ENCODE measurements around the gene DNASE1L3.

Gene DNASE1L3

DNA sequence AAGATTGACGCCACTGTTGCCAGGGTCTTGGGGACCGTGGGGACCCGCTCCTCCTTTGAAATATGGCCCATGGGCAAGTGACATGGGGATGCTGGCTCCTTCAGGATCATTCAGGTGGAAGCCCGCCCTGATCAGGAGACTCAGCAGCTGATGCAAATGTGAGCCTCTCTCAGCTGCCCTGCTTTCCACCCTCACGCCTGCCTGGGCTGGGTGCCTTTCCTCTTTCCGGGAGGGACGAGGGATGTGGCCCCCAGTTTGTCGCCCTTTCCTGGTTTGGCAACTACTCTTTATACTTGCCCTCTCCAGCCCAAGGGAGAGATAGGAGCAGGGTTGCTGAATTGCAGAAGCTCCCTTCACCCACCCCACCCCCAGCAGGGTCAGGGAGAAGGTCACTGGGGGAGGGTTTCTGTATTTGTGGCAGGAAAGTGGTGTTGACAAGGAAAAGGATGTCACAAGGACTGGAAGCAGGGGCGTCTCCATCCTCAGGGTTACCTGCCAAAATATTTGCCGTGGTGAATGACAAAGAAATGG, 21.8 kb downstream of the DNASE1L3 start:
- Histone ChIP-seq H3K4me3 (ENCODE audit: low read length) (no peak overlapping the region), H3K27me3 (ENCODE audit: control insufficient read depth, insufficient read depth, low read length) (no peaks in the 10 kb centered on the region), H3K27ac (ENCODE audit: low read length) (no peak overlapping the region), H3K4me1 (ENCODE audit: control insufficient read depth, insufficient read depth, low read length) (no peaks in the 10 kb centered on the region), H3K36me3 (ENCODE audit: control insufficient read depth, insufficient read depth, low read length) (no peaks in the 10 kb centered on the region), H3K9me3 (ENCODE audit: control insufficient read depth, insufficient read depth, low read length) (no peaks in the 10 kb centered on the region)
- DNase-seq (ENCODE audit: low read depth, low spot score): no peak
- WGBS (ENCODE audit: insufficient coverage, insufficient read length): no CpG with 5 or more reads among the region's 10 CpGs

DNA sequence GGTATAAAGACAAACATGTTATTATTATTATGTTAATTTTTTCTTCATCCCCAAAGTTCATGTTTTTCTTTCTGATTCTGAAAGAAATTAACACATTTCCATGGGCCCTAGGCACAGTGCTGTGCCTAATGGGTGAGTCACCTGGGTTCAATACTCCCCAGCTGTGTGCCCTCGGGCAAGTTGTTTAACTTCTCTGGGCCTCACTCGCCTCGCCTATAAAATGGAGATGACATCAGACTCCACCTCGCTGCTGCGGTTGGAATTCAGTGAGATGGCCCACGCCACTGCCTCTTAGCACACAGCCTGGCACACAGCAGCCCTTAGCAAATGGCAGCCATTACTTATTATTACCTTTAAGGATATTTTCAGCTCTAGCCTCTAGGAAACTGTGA, 22.6 kb downstream of the DNASE1L3 start:
- Histone ChIP-seq H3K36me3 (ENCODE audit: control insufficient read depth, insufficient read depth, low read length) (no peaks in the 10 kb centered on the region), H3K27ac (ENCODE audit: low read length) (no peak overlapping the region)
- no peak for DNase-seq (ENCODE audit: low read depth, low spot score)

DNA sequence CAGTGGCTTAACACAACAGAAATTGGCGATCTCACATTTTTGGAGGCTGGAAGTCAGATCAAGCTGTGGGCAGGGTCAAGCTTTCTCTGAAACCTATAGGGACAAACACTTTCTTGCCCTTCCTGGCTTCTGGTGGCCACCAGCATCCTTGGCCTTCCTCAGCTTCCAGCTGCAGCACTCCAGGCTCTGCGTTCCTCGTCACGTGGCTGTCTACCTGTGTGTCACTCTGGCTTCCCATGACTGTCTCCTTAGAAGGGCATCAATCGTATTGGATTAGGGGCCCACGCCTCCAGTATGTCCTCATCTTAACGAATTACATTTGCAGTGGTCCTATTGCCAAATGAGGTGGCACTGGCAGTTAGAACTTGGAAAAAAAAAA, 25.8 kb downstream of the DNASE1L3 start:
- Histone ChIP-seq H3K9me3 (ENCODE audit: control insufficient read depth, insufficient read depth, low read length) (no peaks in the 10 kb centered on the region), H3K27ac (ENCODE audit: low read length) (no peak overlapping the region)
- WGBS (ENCODE audit: insufficient coverage, insufficient read length): no CpG with 5 or more reads among the region's 7 CpGs

More for the DNA sequence above, 22.6 kb downstream of the DNASE1L3 start:
- no peak overlapping the region for H3K4me3 ChIP-seq (ENCODE audit: low read length)
- no CpG with 5 or more reads among the region's 6 CpGs for WGBS (ENCODE audit: insufficient coverage, insufficient read length)
- H3K4me1 ChIP-seq (ENCODE audit: control insufficient read depth, insufficient read depth, low read length): no peaks in the 10 kb centered on the region
- no peaks in the 10 kb centered on the region for H3K27me3 ChIP-seq (ENCODE audit: control insufficient read depth, insufficient read depth, low read length)
- H3K9me3 ChIP-seq (ENCODE audit: control insufficient read depth, insufficient read depth, low read length): no peaks in the 10 kb centered on the region

DNA sequence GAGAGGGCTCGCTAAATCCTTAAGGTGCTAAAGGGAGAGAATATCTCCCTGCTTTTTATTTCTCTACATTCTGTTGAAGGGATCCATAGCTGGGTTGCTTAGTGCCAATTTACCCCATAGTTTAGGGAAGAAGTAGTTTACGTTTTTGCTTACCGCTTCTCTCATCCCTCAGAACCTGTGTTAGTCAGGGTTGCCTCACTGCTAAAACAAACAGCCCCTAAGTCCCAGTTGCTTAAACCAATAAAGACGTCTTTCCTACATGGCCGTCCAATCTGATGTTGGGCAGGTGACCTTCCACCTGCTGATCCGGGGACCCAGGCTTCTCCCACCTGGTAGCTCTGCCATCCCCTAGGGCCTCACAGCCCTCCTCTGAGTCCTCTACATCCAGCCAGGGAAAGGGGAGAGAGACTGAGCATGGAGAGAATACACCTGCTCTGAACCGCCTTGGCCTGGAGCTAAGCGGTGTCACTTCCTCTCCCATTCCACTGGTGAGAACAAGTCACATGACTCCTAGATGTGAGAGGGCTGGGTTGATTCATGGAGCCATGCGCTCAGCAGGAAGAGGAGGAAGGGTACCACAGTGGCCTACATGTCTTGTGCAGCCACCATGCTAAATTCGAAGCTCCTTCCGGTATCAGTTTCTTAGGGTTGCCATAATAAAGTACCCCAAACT, 26.3 kb downstream of the DNASE1L3 start:
- H3K27ac ChIP-seq (ENCODE audit: low read length): no peak overlapping the region
- whole genome bisulfite sequencing (ENCODE audit: insufficient coverage, insufficient read length): no CpG with 5 or more reads among the region's 11 CpGs
- no peak overlapping the region for H3K4me3 ChIP-seq (ENCODE audit: low read length)

More for the DNA sequence above, 25.8 kb downstream of the DNASE1L3 start:
- H3K36me3 ChIP-seq (ENCODE audit: control insufficient read depth, insufficient read depth, low read length): no peaks in the 10 kb centered on the region
- DNase-seq (ENCODE audit: low read depth, low spot score): no peak
- no peak overlapping the region for H3K4me3 ChIP-seq (ENCODE audit: low read length)
- H3K4me1 ChIP-seq (ENCODE audit: control insufficient read depth, insufficient read depth, low read length): no peaks in the 10 kb centered on the region
- H3K27me3 ChIP-seq (ENCODE audit: control insufficient read depth, insufficient read depth, low read length): no peaks in the 10 kb centered on the region

DNA sequence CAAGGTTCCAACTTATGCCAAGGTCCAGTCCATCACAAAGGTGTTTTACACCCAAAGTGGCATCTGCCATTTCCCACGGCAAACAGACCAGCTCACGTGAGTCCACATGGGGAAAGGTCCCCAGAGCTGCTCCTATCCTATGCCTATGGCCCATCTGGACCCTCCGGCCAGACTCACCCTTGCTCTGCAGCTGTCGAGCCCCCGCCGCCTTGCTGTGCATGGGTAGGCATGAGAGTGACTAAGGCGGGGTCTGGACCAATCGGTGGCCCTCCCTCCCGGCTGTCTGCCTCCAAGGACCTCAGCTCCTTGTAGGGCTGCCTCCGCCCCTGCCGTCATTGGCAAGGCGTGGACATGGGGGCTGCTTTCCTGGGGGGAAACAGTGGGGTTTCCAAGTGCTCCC, 26.9 kb downstream of the DNASE1L3 start:
- Histone ChIP-seq H3K4me3 (ENCODE audit: low read length) (no peak overlapping the region), H3K36me3 (ENCODE audit: control insufficient read depth, insufficient read depth, low read length) (no peaks in the 10 kb centered on the region), H3K27ac (ENCODE audit: low read length) (no peak overlapping the region), H3K27me3 (ENCODE audit: control insufficient read depth, insufficient read depth, low read length) (no peaks in the 10 kb centered on the region), H3K4me1 (ENCODE audit: control insufficient read depth, insufficient read depth, low read length) (no peaks in the 10 kb centered on the region), H3K9me3 (ENCODE audit: control insufficient read depth, insufficient read depth, low read length) (no peaks in the 10 kb centered on the region)
- WGBS (ENCODE audit: insufficient coverage, insufficient read length): no CpG with 5 or more reads among the region's 12 CpGs
- DNase-seq (ENCODE audit: low read depth, low spot score): no peak

More for the DNA sequence above, 26.3 kb downstream of the DNASE1L3 start:
- H3K36me3 ChIP-seq (ENCODE audit: control insufficient read depth, insufficient read depth, low read length): no peaks in the 10 kb centered on the region
- no peaks in the 10 kb centered on the region for H3K27me3 ChIP-seq (ENCODE audit: control insufficient read depth, insufficient read depth, low read length)
- no peak for DNase-seq (ENCODE audit: low read depth, low spot score)
- H3K9me3 ChIP-seq (ENCODE audit: control insufficient read depth, insufficient read depth, low read length): no peaks in the 10 kb centered on the region
- H3K4me1 ChIP-seq (ENCODE audit: control insufficient read depth, insufficient read depth, low read length): no peaks in the 10 kb centered on the region

DNA sequence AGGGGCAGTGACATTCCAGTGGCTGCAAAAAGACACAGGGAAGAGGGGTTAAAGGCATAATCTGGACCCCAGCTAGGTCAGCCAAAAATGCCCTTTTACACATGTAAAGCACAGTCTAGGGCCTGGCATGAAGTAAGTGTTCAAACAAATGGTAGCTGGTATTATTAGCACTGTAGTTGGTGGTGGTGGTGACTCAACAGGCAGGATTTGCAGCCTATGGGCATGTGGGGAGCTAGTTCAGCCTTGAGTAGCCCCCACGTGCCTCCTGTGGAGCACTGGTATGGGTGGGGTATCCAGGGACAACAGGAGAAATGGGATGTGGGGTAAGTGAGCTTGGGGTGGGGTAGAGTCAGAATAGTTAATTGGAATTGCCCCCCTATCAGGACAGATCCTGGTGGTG, 27.6 kb downstream of the DNASE1L3 start:
- Histone ChIP-seq H3K27me3 (ENCODE audit: control insufficient read depth, insufficient read depth, low read length) (no peaks in the 10 kb centered on the region), H3K4me3 (ENCODE audit: low read length) (no peak overlapping the region), H3K27ac (ENCODE audit: low read length) (no peak overlapping the region), H3K4me1 (ENCODE audit: control insufficient read depth, insufficient read depth, low read length) (no peaks in the 10 kb centered on the region), H3K9me3 (ENCODE audit: control insufficient read depth, insufficient read depth, low read length) (no peaks in the 10 kb centered on the region), H3K36me3 (ENCODE audit: control insufficient read depth, insufficient read depth, low read length) (no peaks in the 10 kb centered on the region)
- no peak for DNase-seq (ENCODE audit: low read depth, low spot score)
- WGBS (ENCODE audit: insufficient coverage, insufficient read length): no CpG with 5 or more reads among the region's 1 CpG

DNA sequence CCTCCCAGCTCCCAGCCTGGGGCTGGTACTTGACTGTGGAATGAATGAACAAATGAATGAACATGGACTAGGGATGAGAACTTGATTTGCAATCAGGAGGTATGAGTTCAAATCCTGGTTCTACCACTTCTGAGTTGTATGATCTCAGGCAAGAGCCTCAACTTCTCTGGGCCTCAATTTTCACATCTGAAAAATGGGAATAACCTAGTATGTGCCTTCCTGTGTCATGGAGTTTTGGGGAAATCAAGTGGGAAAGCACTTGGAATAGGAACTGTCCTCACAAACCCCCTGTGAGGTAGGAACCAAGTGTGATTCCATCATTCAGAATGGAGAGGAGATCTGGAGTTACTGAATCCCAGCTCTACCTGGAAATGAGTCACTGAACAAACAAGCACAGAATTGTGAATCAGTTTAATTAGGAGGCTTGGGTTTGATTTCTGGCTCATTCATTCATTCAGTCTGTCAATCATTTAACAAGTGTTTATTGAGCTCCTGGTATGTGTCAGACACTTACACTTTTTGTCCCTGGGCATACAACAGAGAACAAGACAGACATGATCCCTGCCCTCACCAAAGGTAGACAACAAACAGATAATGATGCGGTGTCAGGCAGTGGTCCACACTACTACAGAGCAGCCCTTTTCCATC, 29.7 kb downstream of the DNASE1L3 start:
- H3K4me3 ChIP-seq (ENCODE audit: low read length): no peak overlapping the region
- H3K9me3 ChIP-seq (ENCODE audit: control insufficient read depth, insufficient read depth, low read length): no peaks in the 10 kb centered on the region
- DNase-seq (ENCODE audit: low read depth, low spot score): no peak
- H3K27me3 ChIP-seq (ENCODE audit: control insufficient read depth, insufficient read depth, low read length): no peaks in the 10 kb centered on the region
- no peaks in the 10 kb centered on the region for H3K4me1 ChIP-seq (ENCODE audit: control insufficient read depth, insufficient read depth, low read length)
- H3K27ac ChIP-seq (ENCODE audit: low read length): no peak overlapping the region
- no peaks in the 10 kb centered on the region for H3K36me3 ChIP-seq (ENCODE audit: control insufficient read depth, insufficient read depth, low read length)
- WGBS (ENCODE audit: insufficient coverage, insufficient read length): no CpG with 5 or more reads among the region's 1 CpG

DNA sequence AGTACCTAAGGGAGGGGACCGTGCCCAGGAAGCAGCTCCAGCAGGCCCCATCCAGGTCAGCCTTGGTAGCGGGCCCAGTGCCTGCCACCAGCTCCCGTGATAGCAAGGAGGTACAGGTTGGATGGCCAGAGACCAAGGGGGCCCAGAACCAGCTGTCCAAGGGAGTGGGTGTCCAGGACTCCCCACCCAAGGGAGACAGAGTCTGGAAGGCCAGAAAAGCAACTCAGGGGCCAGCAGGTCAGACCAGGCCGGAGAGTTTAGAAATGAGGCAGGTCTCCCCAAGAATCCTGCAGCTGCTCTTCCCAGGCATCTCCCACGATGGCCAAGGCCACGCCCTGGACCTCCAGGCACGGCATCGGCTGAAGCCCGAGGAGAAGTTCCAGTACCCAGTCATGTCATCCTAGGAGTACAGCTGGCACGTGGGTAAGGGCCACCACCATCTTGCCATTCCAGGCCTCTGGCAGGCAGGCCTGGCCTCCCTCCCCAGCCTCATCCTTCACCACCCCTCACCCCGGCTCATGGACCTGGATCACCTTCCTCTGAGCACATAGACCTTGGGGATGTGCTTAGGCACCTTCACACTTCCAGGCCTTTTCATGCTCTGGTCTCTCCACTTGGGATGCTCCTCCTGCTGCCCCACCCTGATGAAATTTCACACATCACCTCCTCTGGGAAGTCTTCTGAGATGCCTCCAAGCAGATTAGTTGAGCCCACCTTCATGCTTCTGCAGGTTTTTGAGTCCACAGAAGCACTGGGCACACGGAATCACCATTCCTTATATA, 30.5 kb downstream of the DNASE1L3 start:
- Histone ChIP-seq H3K4me3 (ENCODE audit: low read length) (no peak overlapping the region), H3K9me3 (ENCODE audit: control insufficient read depth, insufficient read depth, low read length) (no peaks in the 10 kb centered on the region), H3K36me3 (ENCODE audit: control insufficient read depth, insufficient read depth, low read length) (no peaks in the 10 kb centered on the region), H3K27ac (ENCODE audit: low read length) (no peak overlapping the region), H3K4me1 (ENCODE audit: control insufficient read depth, insufficient read depth, low read length) (peaks cover 2% of the 10 kb centered on the region; the same call in 1 of the 2 replicates), H3K27me3 (ENCODE audit: control insufficient read depth, insufficient read depth, low read length) (no peaks in the 10 kb centered on the region)
- no CpG with 5 or more reads among the region's 12 CpGs for WGBS (ENCODE audit: insufficient coverage, insufficient read length)
- DNase-seq (ENCODE audit: low read depth, low spot score): no peak

DNA sequence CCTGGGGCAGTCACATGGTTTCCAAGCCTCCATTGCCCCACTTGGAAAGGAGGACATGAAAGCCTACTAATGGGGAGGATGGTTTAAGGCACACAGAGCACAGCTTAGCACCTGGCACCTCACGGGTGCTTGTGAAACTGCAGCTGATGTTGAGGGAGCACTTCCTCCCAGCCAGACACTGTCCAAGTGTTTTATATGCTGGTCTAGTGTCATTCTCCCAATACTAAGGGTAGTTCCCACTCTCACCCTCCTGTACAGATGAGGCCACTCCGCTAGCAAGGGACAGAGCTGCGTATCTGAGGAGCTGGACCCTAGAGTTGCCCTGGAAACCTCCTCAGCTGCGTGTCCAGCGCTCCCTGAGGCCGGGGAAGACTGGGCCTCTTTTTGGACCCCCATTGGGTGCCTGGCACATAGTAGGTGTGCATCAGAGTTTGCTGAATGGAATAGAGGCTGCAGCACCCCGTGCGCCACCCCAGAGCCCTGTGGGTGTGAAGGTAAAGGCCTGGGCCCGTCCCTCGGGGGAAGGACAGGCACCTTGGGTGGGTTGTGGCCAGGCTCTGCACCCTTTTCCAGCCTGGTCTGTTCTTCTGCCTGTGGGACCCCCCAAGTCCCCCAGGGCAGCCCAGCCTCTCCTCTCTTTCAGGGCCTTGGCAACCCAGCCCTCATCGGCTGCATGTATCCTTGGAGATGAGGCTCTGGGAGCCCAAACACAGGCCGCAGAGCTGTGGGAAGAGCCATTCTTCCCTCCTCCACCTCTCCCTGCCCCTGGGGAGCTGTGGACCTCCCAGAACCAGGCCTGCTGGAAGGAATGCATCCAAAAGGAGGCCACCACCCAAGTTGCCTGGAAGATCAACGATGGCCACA, 31.3 kb downstream of the DNASE1L3 start:
- no CpG with 5 or more reads among the region's 13 CpGs for WGBS (ENCODE audit: insufficient coverage, insufficient read length)
- no peak for DNase-seq (ENCODE audit: low read depth, low spot score)
- no peaks in the 10 kb centered on the region for H3K27me3 ChIP-seq (ENCODE audit: control insufficient read depth, insufficient read depth, low read length)
- peaks cover 2% of the 10 kb centered on the region; the same call in 1 of the 2 replicates for H3K4me1 ChIP-seq (ENCODE audit: control insufficient read depth, insufficient read depth, low read length)
- H3K36me3 ChIP-seq (ENCODE audit: control insufficient read depth, insufficient read depth, low read length): no peaks in the 10 kb centered on the region
- H3K27ac ChIP-seq (ENCODE audit: low read length): no peak overlapping the region
- H3K9me3 ChIP-seq (ENCODE audit: control insufficient read depth, insufficient read depth, low read length): no peaks in the 10 kb centered on the region
- no peak overlapping the region for H3K4me3 ChIP-seq (ENCODE audit: low read length)
